Central memory CD8-positive, alpha-beta T cell (primary cell): Measurements from ENCODE around the gene ADCY3.

Experiments used
- ATAC-seq: fragments of 150-1000 bp; cut with Tn5 transposase; replicated peaks from 2 replicates; pipeline ENCODE4 v1.10.0; 2022; ENCODE audit warnings: mild to moderate bottlenecking, moderate FRiP score, moderate number of reproducible peaks; ENCODE audit not compliant: poor library complexity, severe bottlenecking; ENCODE audit errors: extremely low read depth
- DNase-seq, 2 donors: peaks; one replicate each; pipeline ENCODE4 v3.0.0; 2021; ENCODE audit warnings: low spot score in 2 of 2
- H3K27ac Mint-ChIP-seq: one replicate; pipeline ENCODE4 v1.8.0; 2022; ENCODE audit warnings: low read depth, mild to moderate bottlenecking, moderate library complexity, mixed read lengths
- H3K27me3 Mint-ChIP-seq: one replicate; pipeline ENCODE4 v1.8.0; 2022; ENCODE audit warnings: mixed read lengths
- H3K36me3 Mint-ChIP-seq: one replicate; pipeline ENCODE4 v1.8.0; 2022; ENCODE audit warnings: mild to moderate bottlenecking, moderate library complexity, mixed read lengths; ENCODE audit not compliant: insufficient read depth
- H3K4me1 Mint-ChIP-seq: one replicate; pipeline ENCODE4 v1.8.0; 2022; ENCODE audit warnings: mixed read lengths
- H3K4me3 Mint-ChIP-seq: one replicate; pipeline ENCODE4 v1.8.0; 2022; ENCODE audit warnings: mild to moderate bottlenecking, moderate library complexity, mixed read lengths
- H3K9me3 Mint-ChIP-seq: one replicate; pipeline ENCODE4 v1.8.0; 2022; ENCODE audit warnings: mixed read lengths

Gene ADCY3

DNA sequence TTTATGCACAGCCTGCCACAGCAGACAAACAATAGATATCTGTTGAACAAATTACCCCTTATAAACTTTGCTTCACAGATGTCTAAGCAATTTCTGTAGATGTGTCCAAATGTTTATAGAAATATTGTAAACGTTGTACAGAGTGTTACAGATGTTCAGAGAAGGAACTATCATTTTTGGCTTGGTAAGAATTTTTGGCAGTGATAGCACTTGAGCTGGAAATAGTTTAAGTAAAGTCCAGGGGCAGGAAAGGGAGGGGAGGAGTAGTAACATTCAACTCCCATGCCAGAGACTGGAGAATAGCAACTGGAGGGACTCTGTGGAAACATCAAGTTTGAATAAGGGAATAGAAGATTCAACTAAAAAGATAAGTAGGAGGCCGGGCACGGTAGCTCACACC is 131.2 kb downstream of the ADCY3 start:
- Mint-ChIP-seq H3K9me3 (no peaks in the 10 kb centered on the region), H3K27ac (no peak overlapping the region), H3K27me3 (no peaks in the 10 kb centered on the region), H3K36me3 (peaks cover 9% of the 10 kb centered on the region), H3K4me1 (peaks cover 8% of the 10 kb centered on the region), H3K4me3 (no peak overlapping the region)
- no peak for ATAC-seq
- DNase-seq = no peak

- Mint-ChIP-seq H3K9me3 (no peaks in the 10 kb centered on the region), H3K4me1 (no peaks in the 10 kb centered on the region), H3K4me3 (no peak overlapping the region), H3K36me3 (peaks cover 2% of the 10 kb centered on the region), H3K27ac (no peak overlapping the region), H3K27me3 (peaks cover 6% of the 10 kb centered on the region)
- ATAC-seq (no peak), DNase-seq (no peak)
These were observed 132.5 kb downstream of the ADCY3 start for GRCh38 chr2:24787532-24787931.

GRCh38 chr2:24785671-24786321 is 134.2 kb downstream of the ADCY3 start:
- Mint-ChIP-seq H3K4me3 (no peak overlapping the region), H3K4me1 (no peaks in the 10 kb centered on the region), H3K36me3 (no peaks in the 10 kb centered on the region), H3K9me3 (no peaks in the 10 kb centered on the region), H3K27ac (no peak overlapping the region), H3K27me3 (peaks cover 6% of the 10 kb centered on the region)
- ATAC-seq (peak; percentile 43), DNase-seq (no peak)

DNA sequence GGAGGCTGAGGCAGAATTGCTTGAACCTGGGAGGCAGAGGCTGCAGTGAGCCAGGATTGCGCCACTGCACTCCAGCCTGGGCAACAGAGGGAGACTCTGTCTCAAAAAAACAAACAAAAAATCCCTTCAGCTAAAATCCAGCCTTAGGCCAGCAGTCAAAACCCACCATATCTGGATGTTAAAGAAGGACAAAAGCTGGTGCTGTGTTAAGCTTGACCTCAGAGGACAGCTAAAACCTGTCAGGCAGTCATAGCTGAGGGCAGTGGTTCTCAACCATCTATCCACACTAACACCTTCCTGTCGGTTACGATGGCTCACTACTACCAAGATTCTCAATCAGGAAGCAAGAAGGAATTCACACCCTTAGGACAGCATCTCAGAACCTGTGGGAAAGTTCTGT is 136.4 kb downstream of the ADCY3 start:
- ATAC-seq (no peak), DNase-seq (no peak)
- Mint-ChIP-seq H3K4me1 (no peaks in the 10 kb centered on the region), H3K9me3 (no peaks in the 10 kb centered on the region), H3K36me3 (no peaks in the 10 kb centered on the region), H3K4me3 (no peak overlapping the region), H3K27me3 (peaks cover 6% of the 10 kb centered on the region), H3K27ac (no peak overlapping the region)

DNA sequence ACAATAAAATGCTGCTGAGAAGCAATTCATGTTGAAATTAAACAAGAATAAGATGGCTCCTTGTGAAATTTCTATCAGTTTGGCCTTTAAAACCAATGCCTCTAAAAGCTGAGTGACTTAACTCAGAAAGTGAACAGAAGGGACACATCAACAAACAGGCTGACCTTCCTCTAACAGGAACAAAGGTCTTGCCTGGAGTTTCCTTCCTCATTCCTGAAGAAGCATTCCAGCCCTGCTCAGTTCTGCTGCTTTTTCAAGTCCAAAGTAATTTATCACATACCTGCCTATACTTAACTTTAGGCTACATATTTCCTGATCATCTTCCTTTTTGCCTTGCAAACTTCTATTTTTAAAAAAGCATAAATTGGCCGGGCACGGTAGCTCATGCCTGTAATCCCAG is 140.9 kb downstream of the ADCY3 start:
- no peaks in the 10 kb centered on the region for H3K36me3 Mint-ChIP-seq
- DNase-seq = no peak
- no peaks in the 10 kb centered on the region for H3K4me1 Mint-ChIP-seq
- H3K27ac Mint-ChIP-seq = no peak overlapping the region
- H3K4me3 Mint-ChIP-seq = no peak overlapping the region
- H3K27me3 Mint-ChIP-seq = peaks cover 6% of the 10 kb centered on the region
- ATAC-seq = no peak
- no peaks in the 10 kb centered on the region for H3K9me3 Mint-ChIP-seq

- Mint-ChIP-seq H3K4me1 (peaks cover 6% of the 10 kb centered on the region), H3K36me3 (peaks cover 18% of the 10 kb centered on the region), H3K27me3 (no peaks in the 10 kb centered on the region), H3K27ac (no peak overlapping the region), H3K4me3 (no peak overlapping the region), H3K9me3 (no peaks in the 10 kb centered on the region)
- DNase-seq (no peak), ATAC-seq (no peak)
These were observed 145.7 kb downstream of the ADCY3 start for GRCh38 chr2:24774373-24774772.

- Mint-ChIP-seq H3K36me3 (peaks cover 37% of the 10 kb centered on the region), H3K27me3 (no peaks in the 10 kb centered on the region), H3K4me3 (no peak overlapping the region), H3K9me3 (no peaks in the 10 kb centered on the region), H3K4me1 (peaks cover 7% of the 10 kb centered on the region), H3K27ac (peak overlapping the region; percentile 33)
- ATAC-seq (no peak), DNase-seq (no peak)
These were observed 148.1 kb downstream of the ADCY3 start for GRCh38 chr2:24771764-24772586.

- Mint-ChIP-seq H3K9me3 (no peaks in the 10 kb centered on the region), H3K4me1 (peaks cover 16% of the 10 kb centered on the region), H3K27me3 (no peaks in the 10 kb centered on the region), H3K27ac (peak overlapping the region; percentile 33), H3K36me3 (peaks cover 42% of the 10 kb centered on the region), H3K4me3 (no peak overlapping the region)
- DNase-seq (no peak), ATAC-seq (no peak)
These were observed 149.0 kb downstream of the ADCY3 start for GRCh38 chr2:24771061-24771460.
